Activated T-helper 1 cell treated with Interleukin-2 at 50 U/mL for 16 hours (primary cell): Measurements from ENCODE around the gene GSK3A.

Experiments
- DNase-seq: peaks from one replicate; pipeline ENCODE4 v3.0.0-alpha.2; 2020; ENCODE audit warnings: low read depth

The GSK3A gene

GRCh38 chr19:42249149-42249750 is 6.8 kb upstream of the GSK3A start:
- no peak for DNase-seq

GRCh38 chr19:42248270-42249148 is 6.1 kb upstream of the GSK3A start:
- no peak for DNase-seq

- no peak for DNase-seq
Measured at GRCh38 chr19:42247640-42248199, 5.3 kb upstream of the GSK3A start.

GRCh38 chr19:42246922-42247639 is 4.7 kb upstream of the GSK3A start:
- no peak for DNase-seq

- no peak for DNase-seq
Measured at GRCh38 chr19:42246143-42246921, 3.9 kb upstream of the GSK3A start.

- DNase-seq: no peak
Measured at GRCh38 chr19:42245231-42245630, 2.8 kb upstream of the GSK3A start.

GRCh38 chr19:42244347-42245220 is 2.2 kb upstream of the GSK3A start:
- DNase-seq: peak; percentile 84

- no peak for DNase-seq
Measured at GRCh38 chr19:42242069-42242511, 312 bp downstream of the GSK3A start.

GRCh38 chr19:42241279-42241678 is 1.1 kb downstream of the GSK3A start:
- no peak for DNase-seq

GRCh38 chr19:42239544-42240220 is 2.7 kb downstream of the GSK3A start:
- no peak for DNase-seq

- DNase-seq: no peak
Measured at GRCh38 chr19:42235181-42235580, 7.2 kb downstream of the GSK3A start.

- no peak for DNase-seq
Measured at GRCh38 chr19:42234364-42234763, 8.0 kb downstream of the GSK3A start.

- DNase-seq: no peak
Measured at GRCh38 chr19:42233678-42234292, 8.6 kb downstream of the GSK3A start.

- no peak for DNase-seq
Measured at GRCh38 chr19:42233106-42233505, 9.3 kb downstream of the GSK3A start.

GRCh38 chr19:42232435-42232834 is 10.0 kb downstream of the GSK3A start:
- DNase-seq: no peak

- no peak for DNase-seq
Measured at GRCh38 chr19:42230571-42230970, 11.8 kb downstream of the GSK3A start.

GRCh38 chr19:42229855-42230351 is 12.5 kb downstream of the GSK3A start:
- no peak for DNase-seq

GRCh38 chr19:42229301-42229854 is 13.0 kb downstream of the GSK3A start:
- DNase-seq: no peak

GRCh38 chr19:42228641-42229040 is 13.8 kb downstream of the GSK3A start:
- no peak for DNase-seq
